Activated CD4-positive, alpha-beta memory T cell treated with anti-CD3 and anti-CD28 coated beads, Interleukin-2, amount 10 ng/mL, durations not matched to agents 7 days and 5 days (primary cell): Measurements from ENCODE around the gene GSTM2. TPM values are rescaled to one million over a fixed set of nuclear protein-coding genes. Genes with fewer than 3 reads are reported as not detected.
A peak's percentile ranks its signal among the peaks of the same experiment; 100 is the strongest.

Experiments
- CTCF ChIA-PET: fragments of 350-600 bp; sonication (Branson Sonifier 250); formaldehyde crosslinking; loops from one replicate; lab custom pipeline; 2021; ENCODE audit warnings: antibody characterized with exemption, inconsistent platforms; lab: Charles Lee
- POLR2A ChIA-PET: fragments of 350-600 bp; sonication (Branson Sonifier 250); formaldehyde crosslinking; loops from one replicate; lab custom pipeline; 2021; ENCODE audit warnings: antibody characterized with exemption; lab: Charles Lee
- DNase-seq: peaks from one replicate; pipeline ENCODE4 v3.0.0-alpha.2; 2020
- H3K27ac Mint-ChIP-seq: one replicate; pipeline ENCODE4 v1.8.0; 2021; ENCODE audit warnings: mild to moderate bottlenecking, mixed read lengths
- H3K27me3 Mint-ChIP-seq: one replicate; pipeline ENCODE4 v1.8.0; 2021; ENCODE audit warnings: mixed read lengths
- H3K36me3 Mint-ChIP-seq: one replicate; pipeline ENCODE4 v1.8.0; 2021; ENCODE audit warnings: low read depth, mixed read lengths
- H3K4me1 Mint-ChIP-seq: one replicate; pipeline ENCODE4 v1.8.0; 2021; ENCODE audit warnings: mixed read lengths
- H3K4me3 Mint-ChIP-seq: one replicate; pipeline ENCODE4 v1.8.0; 2021; ENCODE audit warnings: mild to moderate bottlenecking, mixed read lengths
- H3K9me3 Mint-ChIP-seq: one replicate; pipeline ENCODE4 v1.8.0; 2021; ENCODE audit warnings: mixed read lengths
- total RNA-seq, 2 experiments: library from RNA; stranded (reverse); gene quantifications; one replicate each; pipeline ENCODE4 v1.2.3, GENCODE V29; 2021

GSTM2 gene
- total RNA-seq, 2 experiments from 2014 or later = 15.9 to 17.6 TPM

DNA sequence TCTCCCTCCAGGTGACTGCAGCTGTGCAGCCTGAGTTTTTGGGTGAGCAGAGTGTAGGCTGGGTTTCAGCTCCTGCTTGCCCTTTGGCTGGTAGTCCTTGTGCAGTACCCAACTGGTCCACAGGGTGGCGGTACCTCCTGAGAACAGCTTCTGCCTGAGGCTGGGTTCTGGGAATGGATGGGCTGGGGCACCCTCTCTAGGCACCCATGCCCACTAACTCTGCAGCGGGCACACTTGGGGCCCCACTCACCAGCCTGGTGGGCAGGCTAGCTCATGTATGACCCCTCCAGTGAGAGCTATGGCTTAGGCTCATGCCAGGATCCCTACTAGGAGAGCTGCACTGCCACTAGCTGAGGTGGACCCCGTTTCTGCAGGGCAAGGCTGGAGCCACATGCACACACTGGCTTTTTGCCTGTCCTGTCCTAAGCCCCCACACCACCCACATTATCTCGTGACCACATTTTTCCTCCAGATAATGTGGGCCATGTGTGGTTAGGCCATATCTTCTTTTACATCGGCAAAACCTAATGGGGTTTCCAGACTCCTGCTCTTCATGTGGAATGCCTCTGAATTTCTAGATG is 27.5 kb upstream of the GSTM2 start:
- Mint-ChIP-seq H3K27ac (no peak overlapping the region), H3K4me1 (peaks cover 23% of the 10 kb centered on the region), H3K9me3 (no peaks in the 10 kb centered on the region), H3K4me3 (no peak overlapping the region), H3K36me3 (no peaks in the 10 kb centered on the region), H3K27me3 (peaks cover 3% of the 10 kb centered on the region)
- peak; percentile 90 for DNase-seq
- ChIA-PET POLR2A (interaction anchor here (0.6 to 3.1 kb wide), 7 partner anchors 16 to 146 kb away, joined by 3 to 30 read pairs (median 10); partner anchors contain the start of genes AMPD2, CYB561D1, GNAI3 and GNAT2), CTCF (interaction anchor here (0.6 to 7.3 kb wide), 68 partner anchors 10 to 1468 kb away, joined by 3 to 149 read pairs (median 4); partner anchors contain the start of genes AHCYL1, AMPD2, GNAI3 and GNAT2)

GRCh38 chr1:109641078-109641740 is 26.6 kb upstream of the GSTM2 start:
- Mint-ChIP-seq H3K27ac (no peak overlapping the region), H3K4me1 (peaks cover 18% of the 10 kb centered on the region), H3K4me3 (no peak overlapping the region), H3K9me3 (no peaks in the 10 kb centered on the region), H3K36me3 (no peaks in the 10 kb centered on the region), H3K27me3 (peaks cover 3% of the 10 kb centered on the region)
- DNase-seq = no peak
- POLR2A ChIA-PET = interaction anchor here (1.6 to 3.1 kb wide), 5 partner anchors 21 to 147 kb away, joined by 6 to 30 read pairs (median 12); partner anchors contain the start of genes AMPD2, CYB561D1, GNAI3 and GNAT2
- CTCF ChIA-PET = interaction anchor here (0.6 to 7.3 kb wide), 35 partner anchors 9 to 412 kb away, joined by 3 to 149 read pairs (median 7); partner anchors contain the start of genes AHCYL1, GNAI3, GPR61 and GSTM4

- ChIA-PET CTCF (interaction anchor here (1.5 to 7.3 kb wide), 11 partner anchors 9 to 342 kb away, joined by 3 to 149 read pairs (median 24); partner anchors contain the start of genes AHCYL1, GPR61 and GSTM4), POLR2A (interaction anchor here (2.5 kb wide), 1 partner anchor 96 kb away, joined by 22 read pairs; no protein-coding TSS in a partner anchor)
- DNase-seq = no peak
- H3K27me3 Mint-ChIP-seq = peaks cover 3% of the 10 kb centered on the region
- no peak overlapping the region for H3K27ac Mint-ChIP-seq
- H3K4me3 Mint-ChIP-seq = no peak overlapping the region
- H3K9me3 Mint-ChIP-seq = no peaks in the 10 kb centered on the region
- no peaks in the 10 kb centered on the region for H3K36me3 Mint-ChIP-seq
- H3K4me1 Mint-ChIP-seq = peaks cover 18% of the 10 kb centered on the region
Observed at GRCh38 chr1:109641861-109642260, 26.0 kb upstream of the GSTM2 start.

DNA sequence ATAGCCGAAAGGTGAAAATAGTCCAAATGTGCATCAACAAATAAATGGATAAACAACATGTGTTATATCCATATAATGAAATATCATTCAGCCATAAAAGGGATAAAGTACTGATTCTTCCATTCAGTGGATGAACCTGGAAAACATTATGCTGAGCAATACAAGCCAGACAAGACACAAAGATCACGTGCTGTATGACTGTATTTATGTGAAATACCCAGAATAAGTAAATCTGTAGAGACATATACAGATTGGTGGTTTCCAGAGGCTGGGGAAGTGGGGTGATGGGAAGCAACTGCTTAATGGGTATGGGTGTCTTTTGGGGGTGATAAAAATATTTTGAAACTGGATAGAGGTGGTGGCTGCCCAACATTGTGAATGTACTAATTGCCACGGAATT is 25.2 kb upstream of the GSTM2 start:
- Mint-ChIP-seq H3K4me1 (peaks cover 18% of the 10 kb centered on the region), H3K27me3 (peaks cover 5% of the 10 kb centered on the region), H3K9me3 (no peaks in the 10 kb centered on the region), H3K36me3 (no peaks in the 10 kb centered on the region), H3K4me3 (no peak overlapping the region), H3K27ac (no peak overlapping the region)
- POLR2A ChIA-PET = no interaction called here
- CTCF ChIA-PET = interaction anchor here (0.9 to 2.7 kb wide), 9 partner anchors 9 to 342 kb away, joined by 3 to 31 read pairs (median 5); partner anchors contain the start of gene AHCYL1
- DNase-seq = no peak

DNA sequence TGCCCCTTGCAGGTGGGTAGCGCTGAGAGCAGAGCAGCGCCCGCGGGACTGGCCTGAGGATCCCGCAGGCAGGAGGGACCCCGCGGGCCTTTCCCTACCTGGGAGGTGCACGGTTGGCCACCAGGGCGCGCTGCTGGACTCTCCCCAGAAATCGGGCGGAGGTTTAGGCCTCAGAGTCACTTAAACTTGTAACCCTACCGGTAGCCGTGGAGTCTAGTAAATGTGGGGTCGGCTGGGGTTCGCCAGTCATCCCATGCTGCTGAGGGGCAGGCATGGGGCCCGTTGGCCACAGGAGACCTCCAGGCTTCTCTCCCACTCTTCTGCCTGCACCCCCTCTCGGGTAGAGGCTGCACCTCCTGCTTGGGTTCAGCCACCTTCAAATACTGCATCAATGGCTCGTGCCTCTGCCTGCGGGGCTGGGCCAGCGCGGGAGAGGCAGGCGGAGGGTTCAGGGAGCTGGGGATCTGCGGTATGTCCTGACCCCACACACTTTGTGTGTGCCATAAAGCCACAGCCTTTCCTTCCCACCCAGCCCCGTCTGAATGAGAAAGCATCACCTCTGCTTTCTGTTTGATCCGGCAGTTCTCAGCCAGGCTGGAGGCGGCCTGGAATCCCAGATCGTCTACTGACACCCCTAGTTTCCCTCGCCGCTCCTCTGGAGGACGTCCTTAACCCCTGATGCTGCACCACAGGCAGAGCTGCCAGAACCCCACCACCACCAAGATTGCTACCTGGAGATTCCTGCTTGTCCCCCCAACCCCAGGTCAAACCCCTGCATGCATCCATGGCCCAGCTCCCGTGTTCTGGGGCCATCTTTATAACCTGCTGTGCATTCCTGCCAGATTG is 24.2 kb upstream of the GSTM2 start:
- CTCF ChIA-PET = interaction anchor here (0.7 to 2.7 kb wide), 13 partner anchors 8 to 993 kb away, joined by 3 to 31 read pairs (median 3); partner anchors contain the start of gene AHCYL1
- H3K27ac Mint-ChIP-seq = no peak overlapping the region
- peak; percentile 88 for DNase-seq
- POLR2A ChIA-PET = no interaction called here
- no peaks in the 10 kb centered on the region for H3K9me3 Mint-ChIP-seq
- H3K36me3 Mint-ChIP-seq = no peaks in the 10 kb centered on the region
- peaks cover 7% of the 10 kb centered on the region for H3K27me3 Mint-ChIP-seq
- no peak overlapping the region for H3K4me3 Mint-ChIP-seq
- peaks cover 18% of the 10 kb centered on the region for H3K4me1 Mint-ChIP-seq

DNA sequence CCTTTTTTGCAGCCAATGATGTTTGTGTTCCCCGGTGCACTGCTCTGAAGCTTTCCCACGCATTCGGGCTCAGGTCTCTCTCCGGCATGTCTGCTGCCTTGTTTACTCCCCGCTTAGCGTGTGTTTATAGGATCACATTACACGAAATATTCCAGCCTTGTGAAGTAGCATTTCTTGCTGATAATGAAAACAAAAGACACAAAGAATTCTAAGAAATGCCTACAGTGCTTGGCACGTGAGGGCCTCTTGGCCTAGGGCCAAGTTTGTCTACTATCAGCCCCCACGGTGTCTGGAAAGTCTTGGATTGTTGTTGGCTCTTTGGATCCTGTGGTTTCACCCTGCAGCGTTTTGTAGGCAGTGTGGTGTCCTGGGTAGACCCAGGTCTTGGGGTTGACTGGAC is 23.2 kb upstream of the GSTM2 start:
- H3K27ac Mint-ChIP-seq = no peak overlapping the region
- POLR2A ChIA-PET = interaction anchor here (1.7 kb wide), 1 partner anchor 96 kb away, joined by 6 read pairs; the partner anchor contains the start of gene GNAI3
- DNase-seq = no peak

DNA sequence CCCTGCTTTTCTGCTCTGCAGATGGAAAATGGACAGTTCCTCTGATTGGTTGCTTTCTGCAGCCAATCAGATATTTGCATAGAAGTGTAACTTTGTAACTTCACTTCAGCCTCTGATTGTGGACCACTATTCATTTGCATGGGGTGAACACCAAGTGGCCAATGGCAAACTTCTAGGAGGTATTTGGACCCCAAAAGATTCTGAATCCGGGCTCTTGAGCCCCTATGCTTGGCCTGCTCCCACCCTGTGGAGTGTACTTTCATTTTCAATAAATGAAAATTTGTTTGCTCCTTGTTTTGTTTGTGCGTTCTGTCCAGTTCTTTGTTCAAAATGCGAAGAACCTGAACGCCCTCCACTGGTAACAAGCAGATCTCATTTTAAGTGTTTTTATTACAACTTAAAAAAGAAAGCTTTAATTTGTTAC is 18.4 kb upstream of the GSTM2 start:
- CTCF ChIA-PET = interaction anchor here (1.1 to 5.9 kb wide), 6 partner anchors 9 to 397 kb away, joined by 3 to 61 read pairs (median 12); partner anchors contain the start of gene AHCYL1
- peaks cover 9% of the 10 kb centered on the region for H3K4me1 Mint-ChIP-seq
- H3K36me3 Mint-ChIP-seq = no peaks in the 10 kb centered on the region
- no peak overlapping the region for H3K27ac Mint-ChIP-seq
- no peak overlapping the region for H3K4me3 Mint-ChIP-seq
- H3K27me3 Mint-ChIP-seq = peaks cover 46% of the 10 kb centered on the region
- POLR2A ChIA-PET = interaction anchor here (1.5 to 1.7 kb wide), 2 partner anchors 101 to 103 kb away, joined by 3 to 4 read pairs; partner anchors contain the start of gene GNAI3
- DNase-seq = no peak
- no peaks in the 10 kb centered on the region for H3K9me3 Mint-ChIP-seq

More for the DNA sequence above, 23.2 kb upstream of the GSTM2 start:
- H3K36me3 Mint-ChIP-seq = no peaks in the 10 kb centered on the region
- no peak overlapping the region for H3K4me3 Mint-ChIP-seq
- no peaks in the 10 kb centered on the region for H3K9me3 Mint-ChIP-seq
- CTCF ChIA-PET = interaction anchor here (0.7 to 2.7 kb wide), 8 partner anchors 16 to 994 kb away, joined by 3 to 31 read pairs (median 4); partner anchors contain the start of gene AHCYL1
- peaks cover 12% of the 10 kb centered on the region for H3K27me3 Mint-ChIP-seq
- peaks cover 25% of the 10 kb centered on the region for H3K4me1 Mint-ChIP-seq

DNA sequence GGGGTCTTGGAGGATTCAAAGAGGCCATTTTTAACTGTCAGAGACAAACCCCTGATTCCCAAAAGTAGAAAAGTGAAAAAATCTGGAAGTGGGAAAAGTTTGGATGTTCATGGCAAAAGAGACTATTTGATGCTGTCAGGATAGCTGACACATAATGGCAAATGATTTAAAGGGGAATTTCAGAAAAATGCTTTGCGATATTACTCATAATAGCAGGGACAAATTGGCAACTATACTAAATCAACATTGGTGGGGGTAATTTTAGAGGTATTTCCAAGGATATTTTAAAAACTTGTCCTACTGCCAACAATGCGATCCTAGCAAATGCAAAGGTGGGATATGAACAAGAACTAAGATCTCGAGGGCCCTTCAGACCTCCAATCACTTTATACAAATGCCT is 17.2 kb upstream of the GSTM2 start:
- H3K27me3 Mint-ChIP-seq = peaks cover 53% of the 10 kb centered on the region
- H3K4me3 Mint-ChIP-seq = no peak overlapping the region
- ChIA-PET CTCF (interaction anchor here (0.9 to 5.9 kb wide), 8 partner anchors 8 to 395 kb away, joined by 3 to 61 read pairs (median 10); partner anchors contain the start of gene AHCYL1), POLR2A (interaction anchor here (1.2 to 1.7 kb wide), 3 partner anchors 33 to 104 kb away, joined by 3 to 4 read pairs (median 3); partner anchors contain the start of gene GNAI3)
- H3K9me3 Mint-ChIP-seq = no peaks in the 10 kb centered on the region
- no peak overlapping the region for H3K27ac Mint-ChIP-seq
- DNase-seq = no peak
- H3K36me3 Mint-ChIP-seq = no peaks in the 10 kb centered on the region
- peaks cover 18% of the 10 kb centered on the region for H3K4me1 Mint-ChIP-seq

DNA sequence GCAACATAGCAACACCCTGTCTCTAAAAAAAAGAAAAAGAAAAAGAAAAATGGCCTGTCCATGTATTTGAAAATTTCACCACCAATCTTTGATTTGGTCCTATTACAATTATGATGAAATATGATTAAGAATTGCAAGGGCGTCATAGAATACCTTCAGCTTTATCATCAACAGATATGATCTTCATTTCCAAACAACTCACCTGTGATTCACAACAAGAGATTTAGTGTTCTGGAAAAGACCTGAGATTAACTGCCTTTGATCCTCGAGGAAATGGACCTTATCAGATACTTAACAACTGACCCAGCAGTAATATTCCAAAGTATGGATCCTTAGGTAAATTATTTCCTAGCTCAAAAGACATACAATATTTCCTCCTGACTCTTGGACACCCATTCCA is 15.5 kb upstream of the GSTM2 start:
- peaks cover 51% of the 10 kb centered on the region for H3K27me3 Mint-ChIP-seq
- no peak overlapping the region for H3K27ac Mint-ChIP-seq
- DNase-seq = no peak
- CTCF ChIA-PET = interaction anchor here (0.7 to 5.9 kb wide), 5 partner anchors 9 to 332 kb away, joined by 3 to 61 read pairs (median 4); partner anchors contain the start of gene AHCYL1
- H3K4me3 Mint-ChIP-seq = no peak overlapping the region
- POLR2A ChIA-PET = interaction anchor here (1.5 to 1.7 kb wide), 2 partner anchors 104 to 122 kb away, joined by 3 to 5 read pairs; partner anchors contain the start of gene GNAI3
- H3K36me3 Mint-ChIP-seq = no peaks in the 10 kb centered on the region
- H3K4me1 Mint-ChIP-seq = peaks cover 28% of the 10 kb centered on the region
- no peaks in the 10 kb centered on the region for H3K9me3 Mint-ChIP-seq

DNA sequence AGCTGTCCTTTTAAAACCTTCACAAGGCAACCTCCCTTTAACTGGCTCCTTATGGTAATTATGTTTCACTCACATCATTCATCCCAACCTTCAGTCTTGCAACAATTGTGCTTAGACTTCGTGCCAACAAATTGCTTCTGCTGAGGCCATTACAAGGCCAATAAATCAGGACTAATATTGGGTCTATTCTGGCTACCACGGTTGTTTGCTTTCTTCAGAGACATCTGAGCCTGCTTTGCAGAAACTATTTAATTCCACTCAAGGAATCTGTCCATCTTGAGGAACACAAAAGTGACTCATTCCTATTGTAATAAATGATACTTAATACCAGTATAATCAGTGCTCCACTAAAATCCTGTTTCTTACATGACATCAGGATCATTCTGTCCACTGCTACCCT is 14.6 kb upstream of the GSTM2 start:
- H3K27me3 Mint-ChIP-seq = peaks cover 49% of the 10 kb centered on the region
- no peaks in the 10 kb centered on the region for H3K9me3 Mint-ChIP-seq
- ChIA-PET POLR2A (no interaction called here), CTCF (interaction anchor here (1.3 to 5.9 kb wide), 2 partner anchors 13 to 124 kb away, joined by 4 to 61 read pairs; no protein-coding TSS in a partner anchor)
- no peak for DNase-seq
- no peak overlapping the region for H3K27ac Mint-ChIP-seq
- H3K36me3 Mint-ChIP-seq = no peaks in the 10 kb centered on the region
- H3K4me3 Mint-ChIP-seq = no peak overlapping the region
- H3K4me1 Mint-ChIP-seq = peaks cover 28% of the 10 kb centered on the region

GRCh38 chr1:109654519-109654918 is 13.3 kb upstream of the GSTM2 start:
- Mint-ChIP-seq H3K27ac (no peak overlapping the region), H3K4me3 (no peak overlapping the region), H3K4me1 (peaks cover 22% of the 10 kb centered on the region), H3K9me3 (no peaks in the 10 kb centered on the region), H3K27me3 (peaks cover 44% of the 10 kb centered on the region), H3K36me3 (no peaks in the 10 kb centered on the region)
- ChIA-PET CTCF (interaction anchor here (1.9 kb wide), 1 partner anchor 14 kb away, joined by 24 read pairs; no protein-coding TSS in a partner anchor), POLR2A (interaction anchor here (0.7 kb wide), 1 partner anchor 106 kb away, joined by 4 read pairs; the partner anchor contains the start of gene GNAI3)
- no peak for DNase-seq
